Activated CD4-positive, alpha-beta T cell treated with anti-CD3 and anti-CD28 coated beads, Interleukin-2, amount 50 U/mL, for 4 hours (primary cell): ENCODE results near the gene GIT1.

Source experiments
- DNase-seq, 2 experiments: peaks; one replicate each; pipeline ENCODE4 v3.0.0-alpha.2; 2020

The GIT1 gene

DNA sequence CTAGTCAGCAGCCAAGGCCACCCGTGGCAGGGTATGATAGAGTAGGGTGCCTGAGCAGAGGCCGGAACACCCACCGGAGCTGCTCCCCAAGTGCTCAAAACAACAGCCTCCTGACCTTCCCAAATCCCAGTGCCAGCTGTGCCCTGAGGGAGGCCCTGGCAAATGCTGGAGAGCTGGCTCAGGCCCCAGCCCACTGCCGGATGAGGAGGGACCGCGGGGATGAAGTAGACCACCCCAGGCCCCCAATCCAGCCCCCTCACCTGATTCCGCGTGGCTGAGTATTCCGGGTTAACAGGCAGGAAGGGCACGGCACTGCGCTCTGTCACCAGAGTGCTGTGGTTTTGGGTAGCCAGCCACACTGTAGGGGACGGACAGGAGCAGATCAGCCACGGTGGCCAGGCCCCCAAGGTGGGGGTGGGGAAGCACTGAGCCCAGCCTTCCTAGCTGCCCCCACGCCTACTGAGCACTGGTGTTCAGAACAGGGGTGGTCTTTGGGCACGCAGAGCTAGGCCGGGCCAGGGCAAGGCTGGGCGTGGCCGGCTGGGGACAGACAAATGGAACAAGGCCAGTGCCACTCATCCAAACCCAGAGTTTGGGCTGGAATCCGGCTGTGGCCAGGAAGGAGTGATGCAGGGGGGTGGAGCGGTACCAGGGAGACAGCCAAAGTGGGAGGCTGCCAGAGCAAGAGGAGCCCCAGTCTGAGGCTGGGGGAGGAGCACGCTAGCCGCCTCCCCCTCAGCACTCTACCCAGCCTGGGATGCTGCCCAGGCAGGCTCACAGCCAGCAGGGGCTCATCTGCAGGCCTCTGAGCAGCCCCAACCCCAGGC, 11.8 kb downstream of the GIT1 start:
- no peak for DNase-seq

DNA sequence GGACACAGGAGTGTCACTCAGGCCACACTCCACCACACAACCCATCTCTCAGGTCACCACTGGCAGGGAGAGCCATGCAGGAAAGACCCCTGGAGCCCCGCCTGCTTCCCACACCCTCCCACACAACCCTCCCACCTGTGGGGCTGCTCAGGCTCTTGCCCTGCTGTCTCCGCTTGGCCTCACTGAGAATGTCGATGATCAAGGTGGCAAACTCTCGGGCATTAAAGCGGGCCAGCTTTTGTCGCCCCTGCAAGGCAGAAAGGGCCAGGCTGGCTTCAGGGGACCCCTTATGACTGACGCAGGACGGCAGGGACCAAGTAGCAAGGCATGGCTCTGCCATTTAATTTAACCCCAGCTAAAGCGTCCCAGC, 12.5 kb downstream of the GIT1 start:
- DNase-seq = no peak

DNA sequence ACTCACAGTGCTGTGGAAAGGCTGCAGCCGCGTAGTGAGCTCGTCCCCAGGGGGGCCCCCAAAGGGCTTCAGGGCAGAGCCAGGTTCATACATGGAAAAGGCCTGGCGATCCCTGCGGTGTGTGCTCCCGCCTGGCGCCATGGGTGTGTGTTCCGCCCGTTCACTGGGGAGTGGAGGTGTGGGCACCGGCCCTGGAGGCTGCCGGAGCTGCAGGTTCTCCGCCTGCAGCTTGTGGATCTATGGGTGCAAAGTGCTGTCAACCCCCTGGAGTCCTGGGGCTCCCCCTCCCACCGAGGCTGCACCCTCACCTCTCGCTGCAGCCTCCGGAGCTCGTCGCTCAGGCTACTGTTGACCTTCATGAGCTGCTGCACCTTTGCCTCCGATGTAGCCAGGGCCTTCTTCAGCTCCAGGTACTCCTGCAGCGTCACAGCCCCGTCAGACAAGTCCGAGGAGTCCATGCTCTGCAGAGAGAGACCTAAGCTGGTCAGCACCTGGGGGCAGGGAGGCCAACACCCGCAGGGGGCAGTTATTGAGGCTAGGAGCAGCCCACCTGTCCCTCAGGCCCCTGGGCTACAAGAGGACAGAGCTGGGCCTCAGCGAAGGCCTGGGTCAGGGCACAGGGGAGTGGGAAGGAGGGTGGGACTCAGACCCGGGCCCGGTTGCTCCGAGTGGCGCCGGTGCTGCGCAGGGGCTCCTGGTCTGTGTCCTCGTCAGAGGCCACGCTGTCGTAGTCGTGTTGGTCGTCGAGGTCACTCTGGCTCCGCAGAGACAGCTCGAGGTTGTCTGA, 13.0 kb downstream of the GIT1 start:
- no peak for DNase-seq

DNA sequence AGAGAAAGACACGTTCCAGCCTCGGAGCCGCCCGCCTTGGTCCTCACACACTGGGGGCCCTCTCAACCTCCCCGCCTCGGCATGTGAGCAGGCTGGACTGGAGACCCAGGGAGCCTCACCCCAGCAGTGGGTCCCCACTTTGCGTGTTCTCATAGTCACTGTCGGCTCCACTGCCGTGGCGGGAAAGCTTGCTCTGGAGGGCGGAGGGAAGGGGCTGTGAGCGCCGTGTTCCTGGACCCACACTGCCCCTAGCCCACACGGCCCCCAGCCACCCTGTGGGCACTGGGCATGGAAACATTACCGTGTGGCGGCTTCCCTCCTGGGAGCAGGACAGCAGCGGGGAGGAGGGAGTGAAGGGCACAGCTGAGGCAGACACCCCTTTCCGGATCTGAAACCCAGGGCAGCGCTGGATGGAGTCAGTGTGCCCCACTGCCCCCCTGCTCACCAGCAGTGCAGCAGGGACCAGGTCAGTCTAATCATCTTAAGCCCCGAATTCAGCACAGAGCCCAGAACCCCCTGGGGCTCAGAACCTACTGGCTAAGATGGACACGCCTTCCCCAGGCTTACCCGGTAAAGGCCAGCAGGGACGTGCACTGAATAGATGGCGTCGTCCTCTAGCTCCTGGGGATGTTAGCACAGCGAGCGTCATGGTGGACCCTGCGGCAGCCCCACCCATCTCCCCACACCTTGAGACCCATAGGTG, 13.8 kb downstream of the GIT1 start:
- DNase-seq = no peak

DNA sequence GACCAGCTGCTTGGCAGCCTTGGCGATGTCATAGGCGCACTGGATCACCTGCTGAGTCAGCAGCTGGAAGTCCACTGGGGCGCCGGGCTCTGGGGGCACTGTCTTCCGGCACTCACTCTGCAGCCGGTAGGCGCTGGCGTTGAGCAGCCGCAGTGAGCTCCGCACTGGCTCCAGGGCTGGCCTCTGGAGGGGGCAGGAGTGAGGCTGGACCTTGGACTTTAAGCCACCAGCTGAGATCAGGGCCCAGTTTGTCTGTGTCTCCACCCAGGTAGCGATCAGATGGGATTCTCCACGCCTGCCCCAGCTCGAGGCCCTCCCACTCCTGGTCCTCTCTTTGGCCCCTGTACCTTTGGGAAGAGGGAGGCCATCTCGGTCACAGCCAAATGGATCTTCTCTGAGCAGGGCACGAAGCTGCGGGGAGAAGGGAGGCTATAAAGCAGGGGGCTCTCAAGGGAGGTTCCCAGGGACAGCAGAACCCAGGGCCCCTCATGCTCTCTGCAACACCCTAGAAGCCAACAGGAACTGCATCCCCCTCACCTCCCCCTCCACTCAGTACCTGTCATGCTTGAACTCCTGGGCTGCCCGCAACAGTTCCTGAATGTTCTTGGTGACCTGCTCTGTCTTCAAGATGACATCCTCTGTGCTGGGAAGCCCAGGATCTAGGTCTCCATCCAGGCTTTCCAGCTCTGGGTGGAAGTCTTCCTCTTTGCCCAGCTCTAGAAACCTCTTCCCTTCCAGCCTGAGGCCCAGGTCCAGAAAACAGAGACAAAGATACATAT, 14.5 kb downstream of the GIT1 start:
- DNase-seq = no peak

DNA sequence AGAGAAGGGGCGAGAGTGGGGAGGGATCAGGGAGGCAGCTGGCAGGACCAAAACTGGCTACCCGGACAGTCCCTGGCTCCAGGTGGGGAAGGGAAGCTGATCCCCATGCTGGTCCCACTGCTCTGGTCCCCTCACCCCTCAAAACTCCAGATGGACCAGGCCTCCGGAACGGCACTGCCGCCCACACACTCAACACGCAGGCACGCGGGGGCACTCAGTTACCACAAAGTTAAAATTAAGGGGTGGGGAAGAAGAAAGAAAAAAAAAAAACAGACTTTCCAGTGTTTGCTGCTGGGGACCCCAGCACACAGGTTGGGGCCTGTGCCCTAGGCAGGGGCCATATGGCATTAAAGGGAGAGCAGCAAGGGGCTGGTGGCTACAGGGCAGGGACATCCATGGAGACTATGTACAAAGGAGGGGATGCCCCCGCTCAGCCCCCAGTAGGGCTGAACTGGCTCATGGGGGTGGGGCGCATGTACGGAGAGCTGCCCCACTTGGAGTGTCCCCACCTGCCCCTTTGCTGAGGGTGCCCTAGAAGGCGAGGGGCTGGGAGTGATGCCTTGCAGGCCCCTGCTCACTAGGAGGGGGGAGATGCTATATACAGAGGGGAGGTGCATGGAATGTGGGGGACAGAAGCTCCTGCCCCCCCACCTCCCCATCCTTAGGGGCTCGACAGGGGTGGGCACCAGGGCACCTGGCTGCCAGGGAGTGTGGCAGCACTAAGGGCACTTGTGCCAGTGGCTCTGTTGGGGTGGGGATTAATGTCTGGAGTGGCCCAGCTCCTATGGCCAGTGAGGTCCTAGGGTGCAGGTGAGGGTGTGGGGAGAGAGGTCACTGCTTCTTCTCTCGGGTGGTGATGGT, 15.3 kb downstream of the GIT1 start:
- DNase-seq = no peak

DNA sequence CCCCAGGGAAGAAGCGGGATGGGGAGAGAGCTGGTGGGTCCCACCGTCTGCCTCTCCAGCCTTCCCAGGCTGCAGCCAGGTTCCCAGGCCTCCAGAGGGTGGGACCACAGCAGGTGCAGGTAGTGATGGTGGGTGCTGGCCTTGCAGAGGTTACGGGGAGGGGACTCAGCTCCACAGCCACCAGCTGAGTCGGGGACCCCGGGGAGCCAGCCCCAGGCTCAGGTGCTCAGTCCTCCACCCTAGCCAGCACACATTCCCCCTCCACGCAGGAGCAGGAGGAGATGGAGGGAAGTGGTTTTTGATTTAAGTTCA, 15.9 kb downstream of the GIT1 start:
- DNase-seq = no peak

DNA sequence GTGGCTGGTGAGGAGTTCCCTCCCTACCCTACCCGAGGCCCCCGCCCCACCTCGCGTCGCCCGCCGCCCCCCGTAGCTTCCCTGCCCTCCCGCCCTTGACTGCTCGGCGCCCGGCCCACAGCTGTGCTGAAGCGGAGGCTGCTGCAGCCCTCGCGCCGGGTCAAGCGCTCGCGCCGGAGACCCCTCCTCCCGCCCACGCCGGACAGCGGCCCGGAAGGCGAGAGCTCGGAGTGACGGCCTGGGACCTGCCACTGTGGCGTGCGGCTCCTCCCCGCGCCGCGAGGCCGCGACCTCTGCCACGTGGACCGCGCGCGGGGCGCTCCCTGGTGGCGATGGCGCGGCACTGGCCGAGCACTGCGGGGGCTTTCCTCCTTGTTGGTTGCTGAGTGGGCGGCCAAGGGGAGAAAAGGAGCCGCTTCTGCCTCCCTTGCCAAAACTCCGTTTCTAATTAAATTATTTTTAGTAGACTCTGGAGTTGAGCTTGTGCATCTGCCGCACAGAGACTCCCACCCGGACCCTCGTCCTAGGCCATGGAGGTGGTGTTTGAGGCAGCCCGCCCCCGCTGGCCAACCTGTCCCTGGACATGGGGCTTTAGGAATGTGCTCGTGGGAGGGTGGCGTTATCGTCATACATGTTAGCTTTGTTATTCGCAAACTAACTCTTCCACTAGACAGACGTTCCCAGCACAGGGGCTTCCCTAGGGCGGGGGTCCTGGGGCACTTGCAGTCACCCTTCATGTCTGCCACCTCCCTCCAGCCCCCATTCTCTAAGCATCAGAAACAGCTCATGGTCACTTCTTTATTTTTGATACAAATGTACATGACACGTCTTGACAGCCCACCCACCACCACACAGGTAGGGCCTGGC, 16.5 kb downstream of the GIT1 start:
- DNase-seq = peak; percentile 49 to 52

DNA sequence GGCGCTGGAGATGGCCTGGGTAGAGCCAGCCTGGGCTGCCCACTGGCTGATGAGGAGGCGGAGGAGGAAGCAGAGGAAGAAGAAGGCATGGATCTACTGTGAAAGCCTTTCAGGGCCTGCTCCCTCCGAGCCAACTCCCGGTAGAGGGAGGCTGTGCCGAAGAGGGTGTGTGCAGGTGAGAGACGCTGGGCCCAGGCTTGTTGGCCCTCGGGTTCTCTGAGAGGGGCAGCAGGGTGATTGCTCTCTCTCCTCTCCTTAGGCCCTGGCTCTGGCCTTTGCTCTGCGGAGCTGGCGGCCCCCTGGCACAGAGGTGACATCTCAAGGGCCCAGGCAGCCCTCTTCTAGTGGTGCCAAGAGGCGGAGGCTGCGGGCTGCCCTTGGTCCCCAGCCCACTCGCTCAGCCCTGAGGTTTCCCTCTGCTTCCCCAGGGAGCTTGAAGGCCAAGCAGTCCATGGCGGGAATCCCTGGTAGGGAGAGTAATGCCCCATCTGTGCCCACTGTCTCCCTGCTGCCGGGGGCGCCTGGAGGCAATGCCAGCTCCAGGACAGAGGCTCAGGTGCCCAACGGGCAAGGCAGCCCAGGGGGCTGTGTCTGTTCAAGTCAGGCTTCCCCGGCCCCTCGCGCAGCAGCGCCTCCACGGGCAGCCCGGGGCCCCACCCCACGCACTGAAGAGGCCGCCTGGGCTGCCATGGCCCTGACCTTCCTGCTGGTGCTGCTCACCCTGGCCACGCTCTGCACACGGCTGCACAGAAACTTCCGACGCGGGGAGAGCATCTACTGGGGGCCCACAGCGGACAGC, 17.4 kb downstream of the GIT1 start:
- no peak for DNase-seq

DNA sequence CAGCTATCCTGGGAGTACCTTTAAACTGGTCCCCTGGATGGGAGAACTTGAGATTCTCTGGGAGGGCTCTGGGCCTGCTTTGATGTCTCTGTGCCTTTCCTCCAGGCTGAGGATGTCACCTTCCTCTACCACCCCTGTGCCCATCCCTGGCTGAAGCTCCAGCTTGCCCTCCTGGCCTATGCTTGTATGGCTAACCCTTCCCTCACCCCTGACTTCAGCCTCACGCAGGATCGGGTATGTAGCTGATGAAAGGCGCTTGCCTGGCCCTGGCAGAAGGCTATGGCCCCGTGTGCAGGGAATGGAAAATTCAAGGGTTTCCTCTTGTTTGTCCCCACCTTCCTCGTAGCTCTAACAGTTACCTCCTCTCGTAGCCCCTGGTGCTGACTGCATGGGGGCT, 18.0 kb downstream of the GIT1 start:
- no peak for DNase-seq

DNA sequence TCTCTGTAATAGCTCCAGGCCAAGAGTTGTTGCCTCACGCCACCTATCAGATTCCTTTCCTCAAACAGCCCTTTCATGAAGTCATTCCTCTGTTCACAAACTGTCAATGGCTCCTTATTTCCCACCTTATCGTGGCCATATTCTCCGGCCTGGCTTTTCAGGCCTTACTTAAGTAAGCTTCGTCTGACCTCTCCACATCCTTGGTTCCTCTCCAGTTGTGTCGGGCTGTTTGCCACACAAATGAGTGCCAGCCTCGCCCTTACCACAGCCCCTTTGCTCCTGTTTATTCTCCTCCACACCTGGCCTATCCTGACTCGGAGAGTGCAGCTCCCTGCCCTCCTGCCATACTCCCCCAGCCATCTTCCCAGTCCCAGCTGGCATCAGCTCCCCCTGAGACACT, 18.9 kb downstream of the GIT1 start:
- DNase-seq = no peak

DNA sequence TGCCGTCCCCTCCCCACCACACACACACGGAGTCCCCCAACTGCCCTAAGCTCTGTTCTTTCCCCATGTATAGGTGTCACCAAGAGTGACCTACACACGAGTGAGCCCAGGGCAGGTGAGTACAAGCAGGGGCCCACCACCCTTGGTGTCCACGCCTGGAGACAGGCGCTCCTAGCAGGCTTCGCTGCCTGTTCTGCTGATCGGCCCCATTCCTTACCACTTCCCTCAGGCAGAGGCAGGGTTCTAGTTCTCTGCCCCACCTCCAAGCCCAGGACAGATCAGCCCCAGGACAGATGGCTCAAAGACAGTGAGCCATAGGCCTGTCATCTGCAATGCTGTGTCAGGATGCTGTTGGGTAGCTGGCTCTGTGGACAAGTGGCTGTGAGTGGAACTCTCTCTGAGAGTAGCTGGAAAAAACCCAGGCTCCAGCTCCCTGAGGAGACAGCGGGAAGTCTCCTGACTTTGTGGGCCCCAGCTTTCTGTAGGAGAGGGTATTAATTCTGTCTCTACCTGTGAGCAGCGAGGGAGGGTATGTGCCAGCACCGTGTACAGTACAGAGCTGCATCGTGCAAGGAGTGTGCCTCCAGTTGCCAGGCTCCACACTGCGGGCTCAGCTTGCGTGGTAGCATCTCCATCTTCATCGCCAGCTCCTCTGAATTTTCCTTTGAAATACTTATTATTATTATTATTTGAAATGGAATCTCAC, 20.1 kb downstream of the GIT1 start:
- no peak for DNase-seq

DNA sequence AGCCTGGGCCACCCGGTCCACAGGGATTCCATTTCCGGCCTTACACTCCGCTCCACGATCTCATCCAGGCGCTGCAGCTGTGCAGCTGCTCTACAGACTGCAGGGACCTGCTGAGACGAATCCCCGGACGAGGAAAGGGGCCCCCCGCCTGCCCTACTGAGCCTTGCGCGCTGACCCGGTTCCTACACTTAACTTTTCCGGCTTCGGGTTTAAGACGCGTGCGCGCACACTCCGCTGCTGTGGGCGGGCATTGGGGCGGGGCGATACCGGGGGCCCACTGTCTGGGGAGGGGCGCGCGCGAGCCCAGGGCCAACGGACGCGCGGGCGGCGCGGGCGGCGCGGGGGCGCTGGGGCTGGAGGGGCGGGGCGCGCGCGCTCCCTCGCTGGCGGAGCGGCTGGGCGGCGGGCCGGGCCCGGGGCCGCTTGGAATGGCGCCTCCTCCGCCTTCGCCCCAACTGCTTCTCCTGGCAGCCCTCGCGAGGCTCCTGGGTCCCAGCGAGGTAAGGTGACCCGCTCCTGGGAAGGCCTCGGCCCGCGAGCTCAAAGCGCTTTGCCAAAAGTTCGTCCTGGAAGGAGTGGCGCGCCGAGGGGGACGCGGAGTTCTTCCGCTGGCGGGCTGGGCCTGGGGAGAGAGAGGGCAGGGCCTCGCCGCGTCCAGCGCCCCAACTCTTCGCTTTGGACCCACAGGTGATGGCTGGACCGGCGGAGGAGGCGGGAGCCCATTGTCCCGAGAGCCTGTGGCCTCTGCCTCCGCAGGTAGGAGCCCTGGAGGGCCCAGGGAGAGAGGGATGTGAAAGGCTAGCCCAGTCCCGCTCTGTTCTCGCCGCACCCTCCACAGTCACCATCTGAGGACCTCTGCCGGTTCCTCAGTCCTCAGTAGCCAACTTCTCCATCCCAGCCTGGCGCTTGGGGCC, 20.9 kb downstream of the GIT1 start, which contains the start of gene TP53I13:
TSS of gene TP53I13 (plus strand) at position 371 of the 914 bp plus-strand sequence. CDS start at position 429, 58 bp downstream.
- DNase-seq = peak; percentile 93

DNA sequence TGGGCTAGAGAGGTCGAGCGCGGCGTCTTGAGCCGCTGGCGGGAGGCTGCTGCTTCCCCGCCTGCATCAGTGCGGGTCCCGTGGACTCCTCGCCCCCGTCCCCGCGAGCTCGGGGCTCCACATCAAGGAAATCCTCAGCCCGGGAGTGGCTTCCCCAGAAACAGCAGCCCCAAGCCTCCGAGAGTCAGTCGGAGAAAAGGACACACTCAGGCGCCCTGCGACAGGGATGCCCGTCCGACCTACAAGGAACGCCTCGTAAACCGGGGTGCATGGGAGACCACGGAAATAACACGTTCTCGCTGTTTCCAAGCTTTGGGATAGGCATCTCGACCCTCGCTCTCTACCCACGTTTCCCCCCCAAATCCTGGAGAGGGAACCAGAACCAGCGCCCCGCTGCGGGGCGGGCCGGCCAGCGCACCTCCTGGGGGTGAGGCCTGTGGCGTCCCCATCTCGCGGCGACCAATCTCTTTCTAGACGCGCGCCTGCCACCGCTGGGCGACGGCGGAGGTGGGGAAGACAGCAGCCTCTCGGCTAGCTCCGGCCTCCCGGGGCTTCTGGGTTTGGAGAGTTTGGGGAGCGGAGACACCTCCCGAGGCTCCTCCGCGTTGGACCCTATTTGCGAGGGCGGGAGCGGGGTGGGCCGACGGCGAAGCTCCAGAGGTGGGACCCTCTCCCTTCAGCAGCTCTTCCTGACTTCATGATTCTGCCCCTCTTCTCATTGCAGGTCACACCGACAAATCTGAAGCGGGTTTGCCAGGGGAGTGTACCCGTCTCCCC, 21.7 kb downstream of the GIT1 start:
- DNase-seq = peak; percentile 63 to 65

DNA sequence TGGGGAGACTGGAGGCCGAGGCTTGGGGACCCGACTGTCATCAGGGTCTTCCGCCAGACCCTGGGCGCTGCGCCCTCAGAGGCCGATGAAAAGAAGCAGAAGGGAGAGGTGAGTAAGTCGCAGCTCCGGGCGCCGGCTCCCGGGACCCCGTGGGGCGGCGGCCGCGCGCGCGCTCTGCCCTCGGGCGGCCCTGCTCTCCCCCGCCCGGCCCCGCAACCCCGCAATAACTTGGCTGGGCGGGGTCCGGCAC, 22.2 kb downstream of the GIT1 start:
- no peak for DNase-seq

DNA sequence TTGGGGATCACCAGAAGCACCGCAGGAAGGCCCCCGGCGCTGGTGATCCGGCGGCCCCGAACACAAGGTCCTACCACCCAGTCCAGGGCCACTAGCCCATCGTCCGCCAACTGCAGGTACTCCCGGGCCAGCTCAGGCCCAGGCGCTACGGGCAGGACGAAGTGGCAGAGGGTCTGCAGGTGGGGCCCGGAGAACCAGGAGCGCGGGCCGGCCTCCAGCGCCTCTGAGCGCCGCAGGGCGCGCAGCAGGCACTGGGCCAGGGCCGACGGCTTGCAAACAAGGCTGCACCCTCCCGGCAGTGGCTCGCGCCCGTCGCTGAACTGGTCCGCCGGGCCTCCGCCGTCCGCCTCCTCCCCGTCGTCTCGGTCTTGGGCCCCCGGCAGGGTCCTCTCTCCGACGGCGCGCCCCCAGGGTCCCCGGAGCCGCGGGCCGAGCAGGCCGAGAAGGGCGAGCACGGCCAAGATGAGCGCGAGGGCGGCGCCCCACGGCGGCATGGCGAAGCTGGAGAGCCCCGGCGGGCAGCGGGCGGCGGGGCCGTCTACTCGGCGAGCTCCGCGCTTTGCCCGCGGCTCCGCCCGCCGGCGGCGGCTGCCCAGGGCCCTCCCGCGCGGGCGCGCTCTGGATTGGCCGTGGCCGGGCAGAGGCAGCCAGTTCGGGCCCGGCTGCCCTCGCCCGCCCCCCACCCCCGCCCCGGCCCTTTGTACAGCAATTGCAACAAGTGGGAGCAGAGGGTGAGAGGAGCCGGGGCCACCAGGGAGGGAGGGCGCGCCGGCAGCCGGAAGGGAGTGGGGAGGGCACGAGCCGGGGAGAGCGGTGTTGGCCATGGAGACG, 22.8 kb downstream of the GIT1 start, which contains the start of gene ABHD15:
TSS of gene ABHD15 (minus strand) at position 565 of the 831 bp plus-strand sequence. CDS start at position 494, 71 bp downstream.
- peak; percentile 36 to 43 for DNase-seq
